Memory B cell (primary cell): ENCODE results near the gene RPL36A.

Experiments used
- ATAC-seq: fragments of 150-1000 bp; cut with Tn5 transposase; 2 replicates; pipeline ENCODE4 v1.10.0; 2021; ENCODE audit warnings: low read depth, mild to moderate bottlenecking, moderate library complexity
- DNase-seq, 2 donors: peaks; one replicate each; pipeline ENCODE4 v3.0.0; 2022; ENCODE audit warnings: low spot score in 2 of 2
- H3K27ac Mint-ChIP-seq: one replicate; pipeline ENCODE4 v1.8.0; 2022; ENCODE audit warnings: mild to moderate bottlenecking, moderate library complexity, mixed read lengths
- H3K27me3 Mint-ChIP-seq: one replicate; pipeline ENCODE4 v1.8.0; 2022; ENCODE audit warnings: mixed read lengths
- H3K36me3 Mint-ChIP-seq: one replicate; pipeline ENCODE4 v1.8.0; 2022; ENCODE audit warnings: mild to moderate bottlenecking, mixed read lengths
- H3K4me1 Mint-ChIP-seq: one replicate; pipeline ENCODE4 v1.8.0; 2022; ENCODE audit warnings: mixed read lengths
- H3K4me3 Mint-ChIP-seq: one replicate; pipeline ENCODE4 v1.8.0; 2022; ENCODE audit warnings: mild to moderate bottlenecking, moderate library complexity, mixed read lengths
- H3K9me3 Mint-ChIP-seq: one replicate; pipeline ENCODE4 v1.8.0; 2022; ENCODE audit warnings: mixed read lengths

The RPL36A gene

GRCh38 chrX:101390664-101391525 is at the start of gene RPL36A:
Gene RPL36A (plus strand): TSS chrX:101391011. CDS start chrX:101391044, 33 bp downstream.
- H3K4me1 Mint-ChIP-seq, result peaks cover 16% of the 10 kb centered on the region
- no peaks in the 10 kb centered on the region for H3K27me3 Mint-ChIP-seq
- peak within 1 kb of the TSS; percentile 90 for H3K4me3 Mint-ChIP-seq
- ATAC-seq (peak; percentile 76), DNase-seq (peak; percentile 52 to 63)
- H3K9me3 Mint-ChIP-seq, result no peaks in the 10 kb centered on the region
- peaks cover 9% of the 10 kb centered on the region for H3K36me3 Mint-ChIP-seq
- H3K27ac Mint-ChIP-seq, result peak within 1 kb of the TSS; percentile 92

- ATAC-seq, result no peak
- no peaks in the 10 kb centered on the region for H3K4me1 Mint-ChIP-seq
Measured at GRCh38 chrX:101347859-101348451, 42.9 kb upstream of the RPL36A start.

GRCh38 chrX:101348452-101349192 is 42.2 kb upstream of the RPL36A start, which contains the start of gene TIMM8A:
Gene TIMM8A (minus strand): TSS chrX:101348742. CDS start chrX:101348664, 78 bp downstream.
- Mint-ChIP-seq H3K36me3 (peaks cover 5% of the 10 kb centered on the region), H3K9me3 (no peaks in the 10 kb centered on the region), H3K27me3 (no peaks in the 10 kb centered on the region), H3K4me1 (no peaks in the 10 kb centered on the region), H3K27ac (peak within 1 kb of the TSS; percentile 78), H3K4me3 (peak within 1 kb of the TSS; percentile 89)
- DNase-seq, result peak; percentile 47 to 53
- ATAC-seq, result peak; percentile 100

More at GRCh38 chrX:101347859-101348451, 42.9 kb upstream of the RPL36A start:
- Mint-ChIP-seq H3K36me3 (peaks cover 5% of the 10 kb centered on the region), H3K27me3 (no peaks in the 10 kb centered on the region), H3K27ac (no peak overlapping the region), H3K4me3 (peak overlapping the region; percentile 89), H3K9me3 (no peaks in the 10 kb centered on the region)
- DNase-seq, result no peak

GRCh38 chrX:101349193-101349562 is 41.6 kb upstream of the RPL36A start:
- ATAC-seq (no peak), DNase-seq (no peak)
- Mint-ChIP-seq H3K27me3 (no peaks in the 10 kb centered on the region), H3K4me3 (peak overlapping the region; percentile 89), H3K27ac (peak overlapping the region; percentile 78), H3K36me3 (peaks cover 5% of the 10 kb centered on the region), H3K9me3 (no peaks in the 10 kb centered on the region), H3K4me1 (no peaks in the 10 kb centered on the region)

GRCh38 chrX:101357166-101357795 is 33.5 kb upstream of the RPL36A start:
- ATAC-seq (no peak), DNase-seq (no peak)
- H3K4me3 Mint-ChIP-seq, result no peak overlapping the region
- H3K27me3 Mint-ChIP-seq, result no peaks in the 10 kb centered on the region
- H3K27ac Mint-ChIP-seq, result peak overlapping the region; percentile 84
- H3K9me3 Mint-ChIP-seq, result no peaks in the 10 kb centered on the region
- peaks cover 11% of the 10 kb centered on the region for H3K4me1 Mint-ChIP-seq
- peaks cover 21% of the 10 kb centered on the region for H3K36me3 Mint-ChIP-seq

GRCh38 chrX:101359966-101360365 is 30.8 kb upstream of the RPL36A start:
- no peaks in the 10 kb centered on the region for H3K27me3 Mint-ChIP-seq
- H3K36me3 Mint-ChIP-seq, result peaks cover 19% of the 10 kb centered on the region
- no peaks in the 10 kb centered on the region for H3K9me3 Mint-ChIP-seq
- no peak overlapping the region for H3K4me3 Mint-ChIP-seq
- ATAC-seq, result no peak
- peaks cover 11% of the 10 kb centered on the region for H3K4me1 Mint-ChIP-seq
- H3K27ac Mint-ChIP-seq, result no peak overlapping the region
- no peak for DNase-seq

GRCh38 chrX:101360390-101360789 is 30.4 kb upstream of the RPL36A start:
- H3K4me3 Mint-ChIP-seq, result no peak overlapping the region
- ATAC-seq, result no peak

GRCh38 chrX:101362116-101362515 is 28.7 kb upstream of the RPL36A start:
- H3K4me3 Mint-ChIP-seq, result no peak overlapping the region
- H3K9me3 Mint-ChIP-seq, result no peaks in the 10 kb centered on the region
- H3K27me3 Mint-ChIP-seq, result no peaks in the 10 kb centered on the region
- no peak for ATAC-seq
- H3K4me1 Mint-ChIP-seq, result peaks cover 11% of the 10 kb centered on the region
- DNase-seq, result no peak
- H3K27ac Mint-ChIP-seq, result no peak overlapping the region
- H3K36me3 Mint-ChIP-seq, result peaks cover 11% of the 10 kb centered on the region

More at GRCh38 chrX:101360390-101360789, 30.4 kb upstream of the RPL36A start:
- peaks cover 16% of the 10 kb centered on the region for H3K36me3 Mint-ChIP-seq
- no peak for DNase-seq
- no peaks in the 10 kb centered on the region for H3K27me3 Mint-ChIP-seq
- no peaks in the 10 kb centered on the region for H3K9me3 Mint-ChIP-seq
- H3K27ac Mint-ChIP-seq, result no peak overlapping the region
- H3K4me1 Mint-ChIP-seq, result peaks cover 11% of the 10 kb centered on the region

- H3K27me3 Mint-ChIP-seq, result no peaks in the 10 kb centered on the region
- H3K27ac Mint-ChIP-seq, result no peak overlapping the region
- no peak for ATAC-seq
- DNase-seq, result no peak
- H3K4me3 Mint-ChIP-seq, result no peak overlapping the region
- H3K36me3 Mint-ChIP-seq, result peaks cover 11% of the 10 kb centered on the region
- H3K9me3 Mint-ChIP-seq, result no peaks in the 10 kb centered on the region
- H3K4me1 Mint-ChIP-seq, result peaks cover 9% of the 10 kb centered on the region
Measured at GRCh38 chrX:101362757-101363156, 28.1 kb upstream of the RPL36A start.

GRCh38 chrX:101365301-101365795 is 25.5 kb upstream of the RPL36A start:
- DNase-seq, result no peak
- peaks cover 8% of the 10 kb centered on the region for H3K4me1 Mint-ChIP-seq
- no peak overlapping the region for H3K27ac Mint-ChIP-seq
- no peak for ATAC-seq
- no peak overlapping the region for H3K4me3 Mint-ChIP-seq
- no peaks in the 10 kb centered on the region for H3K9me3 Mint-ChIP-seq
- peaks cover 11% of the 10 kb centered on the region for H3K36me3 Mint-ChIP-seq
- H3K27me3 Mint-ChIP-seq, result no peaks in the 10 kb centered on the region

- H3K9me3 Mint-ChIP-seq, result no peaks in the 10 kb centered on the region
- peaks cover 18% of the 10 kb centered on the region for H3K4me1 Mint-ChIP-seq
- ATAC-seq (peak; percentile 56), DNase-seq (no peak)
- peak overlapping the region; percentile 52 for H3K4me3 Mint-ChIP-seq
- peaks cover 12% of the 10 kb centered on the region for H3K36me3 Mint-ChIP-seq
- no peaks in the 10 kb centered on the region for H3K27me3 Mint-ChIP-seq
- H3K27ac Mint-ChIP-seq, result peak overlapping the region; percentile 60
Measured at GRCh38 chrX:101368800-101369199, 22.0 kb upstream of the RPL36A start.

GRCh38 chrX:101369687-101370086 is 21.1 kb upstream of the RPL36A start:
- no peak for DNase-seq
- no peaks in the 10 kb centered on the region for H3K27me3 Mint-ChIP-seq
- peaks cover 18% of the 10 kb centered on the region for H3K4me1 Mint-ChIP-seq
- ATAC-seq, result no peak
- H3K27ac Mint-ChIP-seq, result peak overlapping the region; percentile 88
- no peaks in the 10 kb centered on the region for H3K9me3 Mint-ChIP-seq
- H3K36me3 Mint-ChIP-seq, result peaks cover 12% of the 10 kb centered on the region
- peak overlapping the region; percentile 29 for H3K4me3 Mint-ChIP-seq

GRCh38 chrX:101370888-101371504 is 19.8 kb upstream of the RPL36A start:
- peak; percentile 85 for ATAC-seq
- H3K36me3 Mint-ChIP-seq, result peaks cover 20% of the 10 kb centered on the region

More at GRCh38 chrX:101370888-101371504, 19.8 kb upstream of the RPL36A start:
- Mint-ChIP-seq H3K4me3 (peak overlapping the region; percentile 74), H3K9me3 (no peaks in the 10 kb centered on the region), H3K27ac (peak overlapping the region; percentile 80), H3K27me3 (no peaks in the 10 kb centered on the region), H3K4me1 (peaks cover 23% of the 10 kb centered on the region)
- DNase-seq, result no peak
